Jurkat, Clone E6-1 (cell line): ENCODE data around the gene KLF3.

Experiments used
- DNase-seq: peaks from one replicate; pipeline ENCODE4 v3.0.0-alpha.2; 2011; ENCODE audit warnings: low read depth, low spot score
- H3K4me3 ChIP-seq: 2 replicates; pipeline ENCODE4 v1.5.1; 2011; ENCODE audit warnings: mild to moderate bottlenecking, low read length, control low read depth, moderate library complexity

KLF3 gene

DNA sequence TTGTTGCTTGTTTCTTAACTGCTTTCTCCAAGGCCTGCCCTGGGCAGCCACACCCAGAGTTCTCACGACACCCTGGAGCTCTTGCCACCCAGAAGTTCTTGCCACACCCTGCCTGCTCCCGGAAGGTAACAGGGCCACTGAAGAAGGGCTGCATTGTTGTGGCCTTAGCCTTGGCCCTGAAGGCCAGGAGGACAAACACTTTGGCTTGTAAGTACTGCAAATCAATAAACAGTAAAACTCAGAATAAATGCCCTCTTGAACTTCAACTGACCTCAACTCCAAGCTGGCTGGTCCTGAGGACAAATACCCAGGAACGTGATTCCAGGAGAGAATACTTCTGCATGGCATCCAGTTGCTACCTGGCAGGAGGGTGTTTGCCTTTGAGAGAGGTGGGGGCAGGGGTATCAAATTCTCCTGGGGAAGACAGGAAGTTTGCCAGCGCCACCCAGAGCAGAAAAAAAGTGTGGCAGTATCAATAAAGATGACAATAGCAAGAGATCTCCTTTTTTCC lies 64.7 kb downstream of the KLF3 start:
- no peak for DNase-seq
- H3K4me3 ChIP-seq = no peak overlapping the region

DNA sequence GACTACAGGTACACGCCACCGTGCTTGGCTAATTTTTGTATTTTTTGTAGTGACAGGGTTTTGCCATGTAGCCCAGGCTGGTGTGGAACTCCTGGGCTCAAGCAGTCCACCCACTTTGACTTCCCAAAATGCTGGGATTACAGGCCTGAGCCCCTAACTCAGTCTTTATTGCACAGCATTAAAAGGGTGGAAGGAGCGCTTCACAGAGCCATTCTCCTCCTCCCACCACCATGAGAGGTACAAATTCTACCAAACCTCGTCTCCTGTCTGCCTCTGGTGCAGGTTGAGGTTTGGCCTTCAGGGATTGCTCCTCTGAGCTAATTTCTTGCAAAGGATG lies 66.5 kb downstream of the KLF3 start:
- H3K4me3 ChIP-seq = no peak overlapping the region
- DNase-seq = no peak

DNA sequence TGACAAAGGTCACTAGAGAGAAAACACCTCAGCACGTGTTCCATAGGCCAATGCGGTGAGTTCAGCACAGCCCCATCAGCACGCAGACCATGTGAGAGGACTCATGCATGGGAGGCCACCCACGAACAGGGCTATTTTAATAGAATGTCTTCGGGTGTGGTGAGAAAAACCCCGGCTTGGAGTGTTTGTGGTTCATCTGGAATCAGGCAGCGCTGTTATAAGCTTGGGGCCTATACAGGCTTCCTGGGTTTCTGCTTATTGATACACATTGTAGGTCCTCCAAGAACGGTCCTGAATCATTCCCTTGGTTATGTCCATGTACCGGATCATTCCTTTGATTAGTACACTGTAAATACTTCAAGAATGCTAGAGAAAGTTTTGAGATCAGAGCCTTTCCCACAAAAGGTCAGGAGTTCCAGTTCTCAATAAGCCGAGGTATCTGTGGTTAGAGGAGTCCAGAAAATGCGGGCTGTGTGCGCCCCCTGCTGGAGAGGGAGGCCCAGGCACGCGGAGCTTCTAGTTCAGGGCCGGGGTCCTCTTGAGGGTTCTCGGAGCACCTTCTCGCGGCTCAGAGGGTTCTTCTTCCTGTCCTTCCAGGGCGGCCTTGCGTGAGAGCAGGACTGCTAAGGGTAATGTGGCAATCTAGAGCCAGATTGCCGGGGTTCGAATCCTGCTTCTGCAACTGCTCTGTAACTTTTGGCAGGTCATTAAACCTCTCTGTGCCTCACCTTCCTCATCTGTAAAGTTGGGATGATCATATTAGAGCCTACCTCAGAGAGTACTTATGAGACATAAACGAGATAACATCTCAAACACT lies 67.0 kb downstream of the KLF3 start:
- peak; percentile 49 for DNase-seq
- H3K4me3 ChIP-seq = no peak overlapping the region

DNA sequence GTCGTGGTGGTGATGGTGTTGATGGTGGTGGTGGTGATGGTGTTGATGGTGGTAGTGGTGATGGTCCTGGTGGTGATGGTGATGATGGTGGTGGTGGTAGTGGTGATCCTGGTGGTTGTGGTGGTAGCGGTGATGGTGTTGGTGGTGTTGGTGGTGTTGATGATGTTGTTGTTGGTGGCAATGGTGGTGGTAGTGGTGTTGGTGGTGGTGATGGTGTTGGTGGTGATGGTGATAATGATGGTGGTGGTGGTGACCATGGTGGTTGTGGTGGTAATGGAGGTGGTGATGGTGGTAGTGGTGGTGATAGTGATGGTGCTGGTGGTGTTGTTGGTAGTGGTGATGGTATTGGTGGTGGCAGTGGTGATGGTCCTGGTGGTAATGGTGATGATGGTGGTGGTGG lies 69.7 kb downstream of the KLF3 start:
- no peak for DNase-seq
- H3K4me3 ChIP-seq = no peak overlapping the region

DNA sequence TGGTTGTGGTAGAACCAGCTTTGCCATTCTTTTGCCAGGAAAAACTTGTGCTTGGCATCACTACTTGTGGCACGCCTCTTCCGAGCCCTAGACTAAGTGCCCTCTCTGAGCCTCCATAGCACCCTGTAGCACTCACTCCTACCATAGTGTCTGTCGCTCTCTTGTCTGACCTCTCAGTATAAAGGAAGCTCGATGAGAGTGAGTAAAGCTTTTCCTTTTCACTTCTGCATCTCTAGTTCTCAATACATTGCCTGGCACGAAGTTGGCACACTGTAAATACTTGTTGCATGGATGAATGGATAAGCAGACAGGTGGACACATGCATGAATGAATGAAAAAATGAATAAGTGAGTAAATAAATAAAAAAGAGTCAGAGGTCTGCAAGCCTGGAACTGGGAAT lies 70.4 kb downstream of the KLF3 start:
- no peak for DNase-seq
- H3K4me3 ChIP-seq = no peak overlapping the region

DNA sequence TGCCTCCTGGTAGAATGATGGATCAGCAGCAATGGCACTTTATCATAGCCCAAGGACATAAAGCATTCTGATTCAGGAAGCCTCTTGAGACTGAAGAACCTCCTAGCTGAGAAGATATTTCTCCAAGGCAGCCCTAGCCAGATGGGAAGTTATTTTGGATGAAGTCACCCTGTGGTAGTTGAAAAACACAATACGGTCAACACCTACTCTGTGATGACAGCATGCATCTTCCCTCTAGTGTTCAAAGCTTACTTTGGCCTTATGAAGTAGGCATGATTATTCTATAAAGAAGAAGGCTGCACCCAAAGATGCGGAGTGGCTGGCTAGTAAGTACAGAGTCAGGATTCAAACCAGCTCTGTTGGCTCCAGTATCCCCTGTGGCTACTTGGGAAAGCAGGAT lies 70.9 kb downstream of the KLF3 start:
- DNase-seq = no peak
- no peak overlapping the region for H3K4me3 ChIP-seq

DNA sequence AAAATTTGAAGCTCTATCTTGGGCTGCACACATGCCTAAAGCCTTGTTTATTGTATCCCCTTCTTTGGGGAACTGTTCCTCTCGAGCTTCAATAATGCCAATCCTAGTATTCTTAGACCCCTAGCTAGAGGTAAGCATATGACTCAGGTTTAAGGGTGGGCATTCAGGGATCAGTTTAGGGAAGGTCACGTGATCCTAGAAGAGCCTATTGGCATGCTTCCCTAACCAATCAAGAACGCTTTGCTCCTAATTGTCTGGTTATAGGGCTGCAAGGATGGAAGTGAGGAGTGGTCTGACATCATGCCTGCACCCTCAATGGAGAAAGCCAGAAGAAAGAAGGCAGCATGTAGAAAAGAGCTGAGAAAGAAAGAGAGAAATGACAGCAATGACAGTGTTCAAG lies 71.9 kb downstream of the KLF3 start:
- DNase-seq = no peak
- no peak overlapping the region for H3K4me3 ChIP-seq

DNA sequence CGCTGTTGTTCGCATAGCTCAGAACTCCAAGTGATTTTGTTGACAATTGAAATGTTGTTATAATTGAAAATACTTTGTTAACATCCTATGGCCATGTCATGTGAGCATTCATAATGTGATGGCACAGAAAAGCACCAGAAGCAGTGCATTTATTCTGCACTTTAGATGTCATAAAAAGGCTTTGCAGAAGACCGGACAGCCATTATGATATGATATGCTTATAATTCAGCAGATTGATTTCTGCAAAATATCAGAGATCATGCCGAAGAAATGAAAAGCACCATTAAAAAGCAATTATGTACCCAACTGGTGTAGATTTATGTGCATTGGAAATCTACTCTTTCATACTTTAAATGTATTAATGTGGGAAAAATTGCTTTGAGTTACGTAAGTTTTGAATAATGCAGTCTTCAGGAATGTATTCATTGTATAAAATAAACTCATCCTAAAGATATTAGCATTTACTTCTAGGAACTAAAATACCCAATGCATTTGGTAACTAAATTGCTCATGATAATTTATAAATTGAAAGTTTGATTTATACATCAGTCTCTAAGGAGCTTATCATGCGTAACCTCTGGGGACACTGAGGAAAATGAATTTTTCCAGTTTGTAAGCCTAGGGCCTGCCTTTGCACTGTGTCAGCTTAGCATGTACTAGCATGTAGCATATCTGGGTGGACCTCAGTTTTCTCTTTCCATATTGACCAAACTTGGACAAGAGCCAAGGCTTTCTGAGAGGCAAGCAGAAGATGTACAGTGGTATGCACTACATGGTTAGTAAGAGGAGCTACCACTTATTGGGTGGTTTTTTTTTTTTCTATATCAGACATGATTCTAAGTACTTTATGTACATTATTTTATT lies 75.2 kb downstream of the KLF3 start:
- DNase-seq = no peak
- H3K4me3 ChIP-seq = no peak overlapping the region

DNA sequence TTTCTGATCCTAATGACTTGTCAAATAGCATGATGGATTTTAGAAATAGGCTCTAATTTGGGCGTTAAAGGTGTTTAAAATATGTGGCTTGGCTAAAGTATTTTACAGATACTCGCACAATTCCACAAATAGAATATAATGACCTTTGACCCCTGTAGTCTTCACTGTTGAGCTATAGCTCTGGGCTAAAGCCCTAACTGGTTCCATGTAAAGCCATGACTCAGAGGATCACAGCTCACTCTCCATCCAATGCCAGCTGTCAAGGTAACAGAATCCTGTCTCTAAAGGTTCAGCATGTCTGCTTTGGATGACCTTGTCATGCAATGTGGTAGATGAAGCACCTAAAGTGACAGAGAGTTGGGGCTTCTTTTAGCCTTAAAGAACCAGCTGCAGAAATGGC lies 76.3 kb downstream of the KLF3 start:
- DNase-seq = no peak
- H3K4me3 ChIP-seq = no peak overlapping the region

DNA sequence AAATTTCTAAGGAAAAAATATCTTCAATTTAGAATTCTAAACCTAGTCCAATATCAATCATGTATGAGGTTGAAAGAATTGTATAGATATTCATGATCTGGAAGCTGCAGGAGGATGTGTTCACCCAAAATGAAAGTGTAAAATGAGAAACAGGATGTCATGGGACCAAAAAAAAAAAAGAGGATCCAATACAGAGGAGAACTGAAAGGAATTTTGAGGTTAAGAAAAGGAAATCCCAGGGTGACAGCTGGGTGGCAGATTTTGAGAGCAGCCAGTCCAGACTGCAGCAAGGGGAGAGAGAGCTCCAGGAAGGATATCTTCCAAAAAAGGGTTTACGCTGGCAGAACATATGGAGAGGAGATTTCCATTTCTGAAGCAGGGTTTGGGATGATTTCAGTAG lies 79.9 kb downstream of the KLF3 start:
- no peak overlapping the region for H3K4me3 ChIP-seq
- DNase-seq = no peak

DNA sequence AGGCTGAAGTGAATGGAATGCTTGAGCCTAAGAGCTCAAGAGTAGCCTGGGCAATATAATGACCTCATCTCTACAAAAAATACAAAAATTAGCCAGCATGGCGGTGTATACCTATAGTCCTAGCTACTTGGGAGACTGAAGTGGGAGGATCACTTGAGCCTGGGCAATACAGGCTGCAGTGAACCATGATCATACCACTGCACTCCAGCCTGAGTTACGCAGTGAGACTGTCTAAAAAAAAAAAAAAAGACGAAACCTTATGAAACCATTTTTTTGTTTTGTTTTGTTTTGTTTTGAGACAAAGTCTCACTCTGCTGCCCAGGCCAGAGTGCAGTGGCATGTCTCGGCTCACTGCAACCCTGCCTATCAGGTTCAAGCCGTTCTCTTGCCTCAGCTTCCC lies 81.9 kb downstream of the KLF3 start:
- DNase-seq = no peak
- H3K4me3 ChIP-seq = no peak overlapping the region

DNA sequence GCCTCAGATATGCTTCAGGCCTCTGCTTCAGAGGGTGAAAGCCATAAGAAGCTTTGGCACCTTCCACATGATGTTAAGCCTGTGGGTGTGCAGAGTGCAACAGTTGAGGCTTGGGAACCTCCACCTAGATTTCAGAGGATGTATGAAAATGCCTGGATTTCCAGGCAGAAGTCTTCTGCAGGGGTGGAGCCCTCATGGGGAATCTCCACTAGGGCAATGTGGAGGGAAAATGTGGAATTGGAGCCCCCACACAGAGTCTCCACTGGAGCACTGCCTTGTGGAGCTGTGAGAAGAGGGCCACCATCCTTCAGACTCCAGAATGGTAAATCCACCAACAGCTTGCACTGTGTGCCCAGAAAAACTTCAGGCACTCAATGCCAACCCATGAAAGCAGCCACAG lies 83.6 kb downstream of the KLF3 start:
- H3K4me3 ChIP-seq = no peak overlapping the region
- no peak for DNase-seq

DNA sequence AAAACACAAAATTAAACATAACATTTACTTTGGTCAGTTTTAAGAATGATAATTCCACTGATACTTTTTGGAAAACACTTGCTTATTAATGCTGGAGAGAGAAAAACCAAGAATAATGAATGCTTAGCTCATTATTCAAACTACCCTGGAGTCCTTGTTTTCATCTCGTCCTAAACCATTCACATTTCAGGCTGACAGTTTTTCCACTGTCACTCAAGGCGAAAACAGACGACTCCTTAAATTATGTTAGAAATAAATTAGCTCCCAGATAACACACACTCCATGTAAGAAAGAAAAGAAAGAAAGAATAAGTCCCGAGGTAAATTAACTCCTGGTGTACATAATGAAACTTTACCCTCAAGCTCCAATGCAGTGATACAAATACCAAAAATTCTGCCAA lies 85.3 kb downstream of the KLF3 start:
- DNase-seq = no peak
- no peak overlapping the region for H3K4me3 ChIP-seq
